ENCODE data around the gene RPL22L1.

GRCh38 chr3:170899455-170899854, 29.5 kb upstream of the RPL22L1 start:
- no peak for TF ChIP-seq CTCF (optimal IDR thresholded peaks at IDR 0.05 in 1 of 3, IDR thresholded peaks at IDR 0.05 in 1 of 3, conservative IDR thresholded peaks at IDR 0.05 in 1 of 3; ENCODE audit: extremely low read depth in 1 of 3, insufficient read depth in 2 of 3, low read length in 3 of 3)
- no peak for TF ChIP-seq EZH2 (IDR thresholded peaks at IDR 0.05; ENCODE audit: low read length)
